PC-3 (cell line): Measurements from ENCODE around the gene NDUFA7.

Experiments
- CTCF ChIP-seq: fragments of 300-600 bp; sonication (generic); conservative IDR thresholded peaks from 2 replicates; pipeline ENCODE4 v1.5.1; 2017; ENCODE audit warnings: antibody characterized with exemption, low read depth, mild to moderate bottlenecking, low read length
- EZH2 ChIP-seq: fragments of 300-600 bp; sonication (generic); IDR thresholded peaks from one replicate; pipeline ENCODE4 v1.6.1; 2017; ENCODE audit warnings: antibody characterized with exemption, mild to moderate bottlenecking, low read length; ENCODE audit not compliant: unreplicated experiment
- EZH2phosphoT487 ChIP-seq: fragments of 300-600 bp; sonication (generic); IDR thresholded peaks from 2 replicates; pipeline ENCODE4 v1.6.1; 2018; ENCODE audit warnings: mild to moderate bottlenecking, antibody characterized with exemption, low read length, borderline replicate concordance

GRCh38 chr19:8367327-8368001, 46.3 kb upstream of the NDUFA7 start:
- no peak for TF ChIP-seq CTCF
- TF ChIP-seq EZH2phosphoT487, result no peak
- no peak for TF ChIP-seq EZH2
